SK-N-SH (cell line): ENCODE data around the gene WNT3. TPM values are rescaled to one million over a fixed set of nuclear protein-coding genes. Genes with fewer than 3 reads are reported as not detected.
A peak's percentile ranks its signal among the peaks of the same experiment; 100 is the strongest.

ENCODE experiments used
- CTCF ChIA-PET: fragments of 300-600, 350-600 bp; formaldehyde crosslinking; extraction: SDS; loops from one replicate; lab custom pipeline; 2021; lab: Yijun Ruan, JAX
- POLR2A ChIA-PET: fragments of 350-600 bp; sonication (Branson Sonifier 250); formaldehyde crosslinking; extraction: SDS; loops from one replicate; lab custom pipeline; 2020; ENCODE audit warnings: antibody characterized with exemption, inconsistent platforms; lab: Yijun Ruan, JAX
- DNase-seq: peaks from one replicate; pipeline ENCODE4 v3.0.0; 2012
- H2AFZ ChIP-seq: fragments of 200-600 bp; sonication (generic); 2 replicates; pipeline ENCODE4 v1.8.1; 2016; ENCODE audit warnings: antibody characterized with exemption, mild to moderate bottlenecking, low read depth
- H3F3A ChIP-seq: fragments of 200-600 bp; sonication (generic); replicated peaks from 2 replicates; pipeline ENCODE3; 2016; ENCODE audit warnings: antibody characterized with exemption, mild to moderate bottlenecking; ENCODE audit not compliant: insufficient read depth
- H3K27ac ChIP-seq, 2 experiments: fragments of 200-500 bp in 1 of 2; fragments of 200-600 bp in 1 of 2; sonication (Bioruptor generic) in 1 of 2; sonication (generic), shearing (Covaris generic) in 1 of 2; 2 replicates each; pipeline versions ENCODE4 v1.5.1 to v1.6.1; 2014 to 2016; ENCODE audit warnings: low read depth in 2 of 2, inconsistent platforms in 1 of 2, low read length in 1 of 2, mild to moderate bottlenecking in 1 of 2, mixed read lengths in 1 of 2
- H3K27me3 ChIP-seq: fragments of 200-600 bp; sonication (generic), shearing (Covaris generic); 2 replicates; pipeline ENCODE4 v1.6.1; 2016; ENCODE audit warnings: mixed run types; ENCODE audit not compliant: insufficient read depth
- H3K36me3 ChIP-seq, 2 experiments: fragments of 200-500 bp in 1 of 2; fragments of 200-600 bp in 1 of 2; sonication (Bioruptor generic) in 1 of 2; sonication (generic) in 1 of 2; replicated peaks in 1 of 2; 2 replicates each; pipeline versions ENCODE3 to v1.5.1; 2014 to 2016; ENCODE audit warnings: low read length in 1 of 2, mild to moderate bottlenecking in 1 of 2; ENCODE audit not compliant: insufficient read depth in 2 of 2, control insufficient read depth in 1 of 2
- H3K4me1 ChIP-seq, 2 experiments: fragments of 200-500 bp in 1 of 2; fragments of 200-600 bp in 1 of 2; sonication (Bioruptor generic) in 1 of 2; sonication (generic), shearing (Covaris generic) in 1 of 2; 2 replicates each; pipeline versions ENCODE4 v1.5.1 to v1.6.1; 2014 to 2016; ENCODE audit warnings: low read depth in 1 of 2, low read length in 1 of 2, mixed run types in 1 of 2; ENCODE audit not compliant: insufficient read depth in 2 of 2, control insufficient read depth in 1 of 2
- H3K4me2 ChIP-seq: fragments of 200-600 bp; sonication (generic), shearing (Covaris generic); 2 replicates; pipeline ENCODE4 v1.6.1; 2017; ENCODE audit warnings: mixed run types
- H3K4me3 ChIP-seq, 2 experiments: fragments of 200-500 bp in 1 of 2; fragments of 200-600 bp in 1 of 2; sonication (Bioruptor generic) in 1 of 2; sonication (generic), shearing (Covaris generic) in 1 of 2; 2 replicates each; pipeline versions ENCODE4 v1.5.1 to v1.8.1; 2014 to 2016; ENCODE audit warnings: low read depth in 2 of 2, inconsistent platforms in 1 of 2, low read length in 1 of 2, mild to moderate bottlenecking in 1 of 2, mixed read lengths in 1 of 2, moderate library complexity in 1 of 2
- H3K79me2 ChIP-seq: fragments of 200-600 bp; sonication (generic); 2 replicates; pipeline ENCODE4 v1.8.1; 2017; ENCODE audit warnings: mild to moderate bottlenecking; ENCODE audit not compliant: insufficient read depth
- H3K9ac ChIP-seq: fragments of 200-600 bp; sonication (generic); 2 replicates; pipeline ENCODE4 v1.6.1; 2017; ENCODE audit warnings: mixed run types
- H3K9me2 ChIP-seq: fragments of 200-600 bp; sonication (generic); 2 replicates; pipeline ENCODE4 v1.6.1; 2017; ENCODE audit warnings: mixed run types
- H3K9me3 ChIP-seq: fragments of 200-600 bp; sonication (generic); 2 replicates; pipeline ENCODE4 v1.6.1; 2017; ENCODE audit warnings: mixed run types, mild to moderate bottlenecking, moderate library complexity
- H4K20me1 ChIP-seq: fragments of 200-600 bp; sonication (generic); 2 replicates; pipeline ENCODE4 v1.6.1; 2017; ENCODE audit warnings: mild to moderate bottlenecking, mixed run types; ENCODE audit not compliant: insufficient read depth
- ELF1 ChIP-seq: IDR thresholded peaks from 2 replicates; pipeline ENCODE4 v1.4.0; 2012
- EZH2phosphoT487 ChIP-seq: fragments of 200-600 bp; sonication (generic); IDR thresholded peaks from 2 replicates; pipeline ENCODE4 v1.6.1; 2017; ENCODE audit warnings: low read depth, mixed run types, mild to moderate bottlenecking, antibody characterized with exemption, moderate library complexity, borderline replicate concordance
- FOSL2 ChIP-seq: IDR thresholded peaks from 2 replicates; pipeline ENCODE4 v1.4.0; 2012; ENCODE audit warnings: low read depth, mild to moderate bottlenecking, moderate library complexity, borderline replicate concordance
- FOXM1 ChIP-seq: IDR thresholded peaks from 2 replicates; pipeline ENCODE4 v1.4.0; 2012; ENCODE audit warnings: low read depth, mild to moderate bottlenecking
- GATA2 ChIP-seq: sonication (generic); formaldehyde crosslinking; IDR thresholded peaks from 2 replicates; pipeline ENCODE4 v1.5.0; 2020; ENCODE audit warnings: mild to moderate bottlenecking, missing genetic modification reagents
- MEF2A ChIP-seq: IDR thresholded peaks from 2 replicates; pipeline ENCODE4 v1.4.0; 2012; ENCODE audit warnings: low read depth, borderline replicate concordance
- MXI1 ChIP-seq: IDR thresholded peaks from 2 replicates; pipeline ENCODE4 v1.6.1; 2012; ENCODE audit warnings: mild to moderate bottlenecking, low read depth, low read length, improper control_type of control experiment
- NFIC ChIP-seq: IDR thresholded peaks from 2 replicates; pipeline ENCODE4 v1.4.0; 2012; ENCODE audit warnings: borderline replicate concordance
- NRF1 ChIP-seq: IDR thresholded peaks from 2 replicates; pipeline ENCODE4 v1.6.1; 2012; ENCODE audit warnings: low read depth, mild to moderate bottlenecking, low read length
- POLR2AphosphoS5 ChIP-seq: IDR thresholded peaks from 2 replicates; pipeline ENCODE4 v1.6.1; 2012; ENCODE audit warnings: low read depth, low read length
- RAD21 ChIP-seq: IDR thresholded peaks from 2 replicates; pipeline ENCODE4 v1.6.1; 2012; ENCODE audit warnings: mild to moderate bottlenecking, low read length
- RXRA ChIP-seq: IDR thresholded peaks from 2 replicates; pipeline ENCODE4 v1.4.0; 2012; ENCODE audit warnings: low read depth, mild to moderate bottlenecking, borderline replicate concordance
- SIN3A ChIP-seq: IDR thresholded peaks from 2 replicates; pipeline ENCODE4 v1.6.1; 2012; ENCODE audit warnings: low read depth, mild to moderate bottlenecking, low read length, moderate library complexity, borderline replicate concordance
- TCF12 ChIP-seq: IDR thresholded peaks from 2 replicates; pipeline ENCODE4 v1.4.0; 2012
- TEAD4 ChIP-seq: IDR thresholded peaks from 2 replicates; pipeline ENCODE4 v1.4.0; 2012; ENCODE audit warnings: mild to moderate bottlenecking, borderline replicate concordance; ENCODE audit not compliant: insufficient read depth
- YY1 ChIP-seq: IDR thresholded peaks from 2 replicates; pipeline ENCODE4 v1.4.0; 2012; ENCODE audit warnings: low read depth, mild to moderate bottlenecking
- WGBS: methylation state at CpG from one replicate; pipeline ENCODE4 v1.1.6; 2017; ENCODE audit warnings: low lambda C conversion rate; 5-methylcytosine and 5-hydroxymethylcytosine counted together
- polyA plus RNA-seq, 3 experiments: library from polyadenylated mRNA; depleted of rRNA; stranded (reverse); fragments of >200 nt; gene quantifications; 2 replicates each; pipeline ENCODE4 v1.2.3, GENCODE V29; 2012
- TF ChIP-seq, protein P1 (sequence below): IDR thresholded peaks from 2 replicates; pipeline ENCODE4 v1.4.0; 2012; ENCODE audit warnings: low read depth, borderline replicate concordance
- TF ChIP-seq, protein P2 (sequence below): fragments of 150-350 bp; IDR thresholded peaks from 2 replicates; pipeline ENCODE4 v1.6.1; 2016; ENCODE audit warnings: mild to moderate bottlenecking, low read depth, low read length
- TF ChIP-seq, protein P3 (sequence below): IDR thresholded peaks from 2 replicates; pipeline ENCODE4 v1.4.0; 2012; ENCODE audit warnings: low read depth
- TF ChIP-seq, protein P4 (sequence below): fragments of 150-350 bp; IDR thresholded peaks from 2 replicates; pipeline ENCODE4 v1.6.1; 2017; ENCODE audit warnings: antibody characterized with exemption, low read length, low read depth, borderline replicate concordance
- TF ChIP-seq, protein P5 (sequence below): IDR thresholded peaks from 2 replicates; pipeline ENCODE4; 2012
- TF ChIP-seq, protein P6 (sequence below): IDR thresholded peaks from 2 replicates; pipeline ENCODE4 v1.6.1; 2012; ENCODE audit warnings: mild to moderate bottlenecking, low read depth, low read length, moderate library complexity

The WNT3 gene
- polyA plus RNA-seq, 1 of the 3 experiments (the other 2 are of a cell fraction): 5.3 TPM

DNA sequence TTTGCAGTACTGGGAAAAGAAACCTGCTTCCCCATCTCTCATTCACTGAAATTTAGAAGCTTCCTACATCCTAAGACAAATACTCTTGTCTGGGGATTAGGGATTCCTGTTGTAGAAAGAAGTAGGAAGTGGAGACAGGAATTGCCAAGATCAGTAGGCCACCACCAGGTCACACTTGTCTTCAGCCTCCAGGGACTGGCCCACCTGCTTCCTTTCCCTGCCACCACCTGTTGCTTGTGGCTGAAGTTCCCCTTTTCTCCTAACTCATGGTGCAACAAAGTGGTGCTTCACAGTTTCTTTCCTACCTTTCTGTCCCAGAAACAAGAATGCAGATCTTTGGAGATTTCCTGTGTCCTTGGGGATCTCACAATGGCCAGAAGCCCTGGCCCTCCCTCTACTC lies 82.4 kb downstream of the WNT3 start (continued):
- TF ChIP-seq FOSL2 (no peak), SIN3A (no peak), TEAD4 (no peak), NRF1 (no peak)
- TF ChIP-seq, all 33 proteins: peak for 0

DNA sequence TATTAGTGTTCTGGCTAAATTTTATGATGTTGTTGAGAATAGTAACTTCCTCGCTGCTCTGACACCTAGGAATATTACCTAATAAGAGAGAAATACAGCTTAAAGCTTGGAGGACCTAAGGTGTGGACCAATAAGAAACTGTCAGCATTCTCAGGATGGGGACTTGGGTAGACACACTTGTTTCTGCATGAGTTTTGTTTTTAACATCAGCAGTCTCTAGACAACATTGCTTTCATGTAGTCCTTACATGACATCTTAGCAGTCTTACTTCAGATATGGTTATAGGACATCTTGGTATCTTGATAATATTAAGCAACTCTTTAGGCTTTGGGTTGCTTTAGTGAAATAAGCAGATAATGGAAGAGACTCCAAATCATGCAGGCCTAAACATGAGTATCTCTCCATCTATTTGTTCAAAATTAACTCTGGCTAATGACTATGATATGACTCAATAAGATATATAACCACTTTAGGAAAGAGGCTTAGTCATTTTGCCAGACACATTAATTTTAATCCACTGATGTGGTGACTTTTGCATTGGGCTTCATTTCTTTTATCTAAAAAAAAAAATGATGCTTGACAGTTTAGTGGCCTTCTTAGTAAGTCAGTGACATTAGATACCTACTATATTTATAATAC lies 84.5 kb downstream of the WNT3 start:
- peaks cover 12 to 14% of the 10 kb centered on the region in 2 experiments for H3K36me3 ChIP-seq
- no peaks in the 10 kb centered on the region for H3K79me2 ChIP-seq
- H3F3A ChIP-seq: peaks cover 22% of the 10 kb centered on the region
- H3K4me2 ChIP-seq: peak overlapping the region; percentile 0; the same call in 1 of the 2 replicates
- no peaks in the 10 kb centered on the region for H3K9me2 ChIP-seq
- POLR2A ChIA-PET: no interaction called here
- no peak for DNase-seq
- H3K4me1 ChIP-seq: peaks cover 22 to 30% of the 10 kb centered on the region in 2 experiments
- H3K27ac ChIP-seq: peak overlapping the region; percentile 39 to 55; a peak in 3 of 4 replicates
- 93% methylated on average over 1 of the region's 1 CpG for WGBS
- H3K4me3 ChIP-seq: no peak overlapping the region
- no peak overlapping the region for H2AFZ ChIP-seq
- H3K27me3 ChIP-seq: no peaks in the 10 kb centered on the region
- no peaks in the 10 kb centered on the region for H4K20me1 ChIP-seq
- H3K9ac ChIP-seq: no peak overlapping the region
- CTCF ChIA-PET: interaction anchor here (1.1 to 1.6 kb wide), 2 partner anchors 15 to 102 kb away, joined by 3 to 4 read pairs; no protein-coding TSS in a partner anchor
- H3K9me3 ChIP-seq: no peaks in the 10 kb centered on the region
- TF ChIP-seq, protein P1, sequence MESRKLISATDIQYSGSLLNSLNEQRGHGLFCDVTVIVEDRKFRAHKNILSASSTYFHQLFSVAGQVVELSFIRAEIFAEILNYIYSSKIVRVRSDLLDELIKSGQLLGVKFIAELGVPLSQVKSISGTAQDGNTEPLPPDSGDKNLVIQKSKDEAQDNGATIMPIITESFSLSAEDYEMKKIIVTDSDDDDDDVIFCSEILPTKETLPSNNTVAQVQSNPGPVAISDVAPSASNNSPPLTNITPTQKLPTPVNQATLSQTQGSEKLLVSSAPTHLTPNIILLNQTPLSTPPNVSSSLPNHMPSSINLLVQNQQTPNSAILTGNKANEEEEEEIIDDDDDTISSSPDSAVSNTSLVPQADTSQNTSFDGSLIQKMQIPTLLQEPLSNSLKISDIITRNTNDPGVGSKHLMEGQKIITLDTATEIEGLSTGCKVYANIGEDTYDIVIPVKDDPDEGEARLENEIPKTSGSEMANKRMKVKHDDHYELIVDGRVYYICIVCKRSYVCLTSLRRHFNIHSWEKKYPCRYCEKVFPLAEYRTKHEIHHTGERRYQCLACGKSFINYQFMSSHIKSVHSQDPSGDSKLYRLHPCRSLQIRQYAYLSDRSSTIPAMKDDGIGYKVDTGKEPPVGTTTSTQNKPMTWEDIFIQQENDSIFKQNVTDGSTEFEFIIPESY: 0 out of 2 replicates have a peak, but pooled peaks have one; percentile 63
- TF ChIP-seq, protein P2, sequence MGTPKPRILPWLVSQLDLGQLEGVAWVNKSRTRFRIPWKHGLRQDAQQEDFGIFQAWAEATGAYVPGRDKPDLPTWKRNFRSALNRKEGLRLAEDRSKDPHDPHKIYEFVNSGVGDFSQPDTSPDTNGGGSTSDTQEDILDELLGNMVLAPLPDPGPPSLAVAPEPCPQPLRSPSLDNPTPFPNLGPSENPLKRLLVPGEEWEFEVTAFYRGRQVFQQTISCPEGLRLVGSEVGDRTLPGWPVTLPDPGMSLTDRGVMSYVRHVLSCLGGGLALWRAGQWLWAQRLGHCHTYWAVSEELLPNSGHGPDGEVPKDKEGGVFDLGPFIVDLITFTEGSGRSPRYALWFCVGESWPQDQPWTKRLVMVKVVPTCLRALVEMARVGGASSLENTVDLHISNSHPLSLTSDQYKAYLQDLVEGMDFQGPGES: no peak
- TF ChIP-seq FOSL2 (peak; percentile 99), YY1 (no peak), GATA2 (peak; percentile 58; the same call in 1 of the 2 replicates), FOXM1 (peak; percentile 95), NFIC (peak; percentile 90), MXI1 (no peak), TCF12 (peak; percentile 97), RXRA (peak; percentile 92), MEF2A (peak; percentile 94), TEAD4 (peak; percentile 89), EZH2phosphoT487 (no peak), RAD21 (no peak), ELF1 (no peak; the same call in 1 of the 2 replicates), POLR2AphosphoS5 (peak; percentile 86; the same call in 1 of the 2 replicates)
- TF ChIP-seq, protein P3, sequence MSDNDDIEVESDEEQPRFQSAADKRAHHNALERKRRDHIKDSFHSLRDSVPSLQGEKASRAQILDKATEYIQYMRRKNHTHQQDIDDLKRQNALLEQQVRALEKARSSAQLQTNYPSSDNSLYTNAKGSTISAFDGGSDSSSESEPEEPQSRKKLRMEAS: peak; percentile 46; the same call in 1 of the 2 replicates
- TF ChIP-seq, protein P4, sequence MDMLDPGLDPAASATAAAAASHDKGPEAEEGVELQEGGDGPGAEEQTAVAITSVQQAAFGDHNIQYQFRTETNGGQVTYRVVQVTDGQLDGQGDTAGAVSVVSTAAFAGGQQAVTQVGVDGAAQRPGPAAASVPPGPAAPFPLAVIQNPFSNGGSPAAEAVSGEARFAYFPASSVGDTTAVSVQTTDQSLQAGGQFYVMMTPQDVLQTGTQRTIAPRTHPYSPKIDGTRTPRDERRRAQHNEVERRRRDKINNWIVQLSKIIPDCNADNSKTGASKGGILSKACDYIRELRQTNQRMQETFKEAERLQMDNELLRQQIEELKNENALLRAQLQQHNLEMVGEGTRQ: no peak
- TF ChIP-seq, protein P5, sequence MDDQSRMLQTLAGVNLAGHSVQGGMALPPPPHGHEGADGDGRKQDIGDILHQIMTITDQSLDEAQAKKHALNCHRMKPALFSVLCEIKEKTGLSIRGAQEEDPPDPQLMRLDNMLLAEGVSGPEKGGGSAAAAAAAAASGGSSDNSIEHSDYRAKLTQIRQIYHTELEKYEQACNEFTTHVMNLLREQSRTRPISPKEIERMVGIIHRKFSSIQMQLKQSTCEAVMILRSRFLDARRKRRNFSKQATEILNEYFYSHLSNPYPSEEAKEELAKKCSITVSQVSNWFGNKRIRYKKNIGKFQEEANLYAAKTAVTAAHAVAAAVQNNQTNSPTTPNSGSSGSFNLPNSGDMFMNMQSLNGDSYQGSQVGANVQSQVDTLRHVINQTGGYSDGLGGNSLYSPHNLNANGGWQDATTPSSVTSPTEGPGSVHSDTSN: peak; percentile 98
- TF ChIP-seq, protein P6, sequence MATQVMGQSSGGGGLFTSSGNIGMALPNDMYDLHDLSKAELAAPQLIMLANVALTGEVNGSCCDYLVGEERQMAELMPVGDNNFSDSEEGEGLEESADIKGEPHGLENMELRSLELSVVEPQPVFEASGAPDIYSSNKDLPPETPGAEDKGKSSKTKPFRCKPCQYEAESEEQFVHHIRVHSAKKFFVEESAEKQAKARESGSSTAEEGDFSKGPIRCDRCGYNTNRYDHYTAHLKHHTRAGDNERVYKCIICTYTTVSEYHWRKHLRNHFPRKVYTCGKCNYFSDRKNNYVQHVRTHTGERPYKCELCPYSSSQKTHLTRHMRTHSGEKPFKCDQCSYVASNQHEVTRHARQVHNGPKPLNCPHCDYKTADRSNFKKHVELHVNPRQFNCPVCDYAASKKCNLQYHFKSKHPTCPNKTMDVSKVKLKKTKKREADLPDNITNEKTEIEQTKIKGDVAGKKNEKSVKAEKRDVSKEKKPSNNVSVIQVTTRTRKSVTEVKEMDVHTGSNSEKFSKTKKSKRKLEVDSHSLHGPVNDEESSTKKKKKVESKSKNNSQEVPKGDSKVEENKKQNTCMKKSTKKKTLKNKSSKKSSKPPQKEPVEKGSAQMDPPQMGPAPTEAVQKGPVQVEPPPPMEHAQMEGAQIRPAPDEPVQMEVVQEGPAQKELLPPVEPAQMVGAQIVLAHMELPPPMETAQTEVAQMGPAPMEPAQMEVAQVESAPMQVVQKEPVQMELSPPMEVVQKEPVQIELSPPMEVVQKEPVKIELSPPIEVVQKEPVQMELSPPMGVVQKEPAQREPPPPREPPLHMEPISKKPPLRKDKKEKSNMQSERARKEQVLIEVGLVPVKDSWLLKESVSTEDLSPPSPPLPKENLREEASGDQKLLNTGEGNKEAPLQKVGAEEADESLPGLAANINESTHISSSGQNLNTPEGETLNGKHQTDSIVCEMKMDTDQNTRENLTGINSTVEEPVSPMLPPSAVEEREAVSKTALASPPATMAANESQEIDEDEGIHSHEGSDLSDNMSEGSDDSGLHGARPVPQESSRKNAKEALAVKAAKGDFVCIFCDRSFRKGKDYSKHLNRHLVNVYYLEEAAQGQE: no peak
